NCI-H226 (cell line): ENCODE data around the gene DNASE2B.
A peak's percentile ranks its signal among the peaks of the same experiment; 100 is the strongest.
"Not testable (repeated sequence)": the region's sequence is repeated elsewhere in the genome, so short reads cannot be mapped to it uniquely, and the experiment has no call there.

Source experiments
- DNase-seq: peaks from one replicate; pipeline ENCODE4 v3.0.0-alpha.2; 2015

DNASE2B gene

GRCh38 chr1:84424513-84425149 is 26.3 kb downstream of the DNASE2B start:
- no peak for DNase-seq

GRCh38 chr1:84425150-84425896 is 27.0 kb downstream of the DNASE2B start:
- no peak for DNase-seq

- no peak for DNase-seq
These were observed 28.1 kb downstream of the DNASE2B start for GRCh38 chr1:84426376-84426775.

GRCh38 chr1:84427250-84428188 is 29.2 kb downstream of the DNASE2B start:
- DNase-seq, result peak; percentile 50

GRCh38 chr1:84428235-84428634 is 30.0 kb downstream of the DNASE2B start:
- no peak for DNase-seq

GRCh38 chr1:84429231-84429630 is 30.9 kb downstream of the DNASE2B start:
- DNase-seq, result no peak

GRCh38 chr1:84430546-84430945 is 32.3 kb downstream of the DNASE2B start:
- no peak for DNase-seq

- peak; percentile 16 for DNase-seq
These were observed 35.2 kb downstream of the DNASE2B start for GRCh38 chr1:84433258-84434080.

- no peak for DNase-seq
These were observed 35.9 kb downstream of the DNASE2B start for GRCh38 chr1:84434081-84434769.

GRCh38 chr1:84434801-84435549 is 36.7 kb downstream of the DNASE2B start:
- DNase-seq, result no peak

GRCh38 chr1:84436876-84437655 is 38.8 kb downstream of the DNASE2B start:
- DNase-seq, result no peak

- DNase-seq, result peak; percentile 64
These were observed 44.0 kb downstream of the DNASE2B start for GRCh38 chr1:84442256-84442655.

GRCh38 chr1:84442747-84443646 is 44.7 kb downstream of the DNASE2B start:
- not testable (repeated sequence) for DNase-seq

GRCh38 chr1:84448704-84449103 is 50.4 kb downstream of the DNASE2B start:
- DNase-seq, result not testable (repeated sequence)

GRCh38 chr1:84450910-84451309 is 52.6 kb downstream of the DNASE2B start:
- DNase-seq, result no peak

GRCh38 chr1:84452436-84452835 is 54.2 kb downstream of the DNASE2B start:
- no peak for DNase-seq

GRCh38 chr1:84462118-84462517 is 63.8 kb downstream of the DNASE2B start:
- no peak for DNase-seq
